Lung (tissue), 12 donors: ENCODE measurements around the gene ST6GALNAC5. TPM values are rescaled to one million over a fixed set of nuclear protein-coding genes. Genes with fewer than 3 reads are reported as not detected.

Experiments used
- ATAC-seq: fragments of 200-7000 bp; cut with Tn5 transposase; one replicate; pipeline ENCODE4 v1.9.1; 2020; ENCODE audit warnings: moderate number of reproducible peaks; ENCODE audit not compliant: insufficient read depth, low FRiP score
- DNase-seq, 3 donors: peaks; one replicate each; pipeline ENCODE4 v3.0.0-alpha.2; 2013 to 2017
- H3K27ac ChIP-seq, 2 donors: one replicate each; pipeline ENCODE4 v1.5.1; 2013; ENCODE audit warnings: mild to moderate bottlenecking in 2 of 2, moderate library complexity in 2 of 2, control low read depth in 1 of 2, inconsistent platforms in 1 of 2, low read depth in 1 of 2, low read length in 1 of 2
- H3K27me3 ChIP-seq, 3 donors: one replicate each; pipeline ENCODE4 v1.5.1; 2013; ENCODE audit warnings: low read length in 2 of 3; ENCODE audit not compliant: control insufficient read depth in 3 of 3, insufficient read depth in 3 of 3
- H3K36me3 ChIP-seq, 4 donors: one replicate each; pipeline ENCODE4 v1.5.1; 2013; ENCODE audit warnings: low read length in 4 of 4, mild to moderate bottlenecking in 1 of 4, moderate library complexity in 1 of 4; ENCODE audit not compliant: control insufficient read depth in 4 of 4, insufficient read depth in 4 of 4
- H3K4me1 ChIP-seq, 5 donors: one replicate each; pipeline ENCODE4 v1.5.1; 2013; ENCODE audit warnings: low read length in 5 of 5, mild to moderate bottlenecking in 2 of 5, moderate library complexity in 1 of 5; ENCODE audit not compliant: control insufficient read depth in 5 of 5, insufficient read depth in 5 of 5
- H3K4me3 ChIP-seq: one replicate; pipeline ENCODE4 v1.5.1; 2013; ENCODE audit warnings: mild to moderate bottlenecking, control low read depth, moderate library complexity
- H3K9ac ChIP-seq, 2 donors: one replicate each; pipeline ENCODE4 v1.5.1; 2013; ENCODE audit warnings: low read length in 2 of 2, control low read depth in 1 of 2; ENCODE audit not compliant: insufficient read depth in 1 of 2
- H3K9me3 ChIP-seq, 4 donors: one replicate each; pipeline ENCODE4 v1.5.1; 2013; ENCODE audit warnings: low read length in 3 of 4, mild to moderate bottlenecking in 1 of 4, moderate library complexity in 1 of 4; ENCODE audit not compliant: control insufficient read depth in 4 of 4, insufficient read depth in 3 of 4
- WGBS, 2 donors: extraction: QIAGEN DNeasy Blood & Tissue Kit; methylation state at CpG; one replicate each; pipeline ENCODE4 v1.1.7; 2013; 5-methylcytosine and 5-hydroxymethylcytosine counted together
- polyA plus RNA-seq, 2 donors: library from polyadenylated mRNA; stranded (reverse); fragments of 200-250 nt; gene quantifications; one replicate each; pipeline ENCODE4 v1.2.1, GENCODE V29; 2013
- total RNA-seq, 2 donors: library from RNA; depleted of rRNA in 1 of 2; stranded (reverse); fragments of >200 nt in 1 of 2; gene quantifications; one replicate each; pipeline ENCODE4 v1.2.1, GENCODE V29; 2014 to 2021
- TF ChIP-seq, protein P1 (sequence below): IDR thresholded peaks from 2 replicates; pipeline ENCODE4 v1.5.1; 2012; ENCODE audit warnings: mild to moderate bottlenecking; ENCODE audit errors: control extremely low read depth, extremely low read depth
- donor health status: control.
- donor health status: control.
- donor health status: Bipolar disorder and iron deficiency.
- donor health status: healthy.
- donor health status: DM: yes; HTN: yes; CAD: no.

ST6GALNAC5 gene
- total and polyA plus RNA-seq, 4 donors, result 3.6 to 45.8 (median 15.9) TPM

DNA sequence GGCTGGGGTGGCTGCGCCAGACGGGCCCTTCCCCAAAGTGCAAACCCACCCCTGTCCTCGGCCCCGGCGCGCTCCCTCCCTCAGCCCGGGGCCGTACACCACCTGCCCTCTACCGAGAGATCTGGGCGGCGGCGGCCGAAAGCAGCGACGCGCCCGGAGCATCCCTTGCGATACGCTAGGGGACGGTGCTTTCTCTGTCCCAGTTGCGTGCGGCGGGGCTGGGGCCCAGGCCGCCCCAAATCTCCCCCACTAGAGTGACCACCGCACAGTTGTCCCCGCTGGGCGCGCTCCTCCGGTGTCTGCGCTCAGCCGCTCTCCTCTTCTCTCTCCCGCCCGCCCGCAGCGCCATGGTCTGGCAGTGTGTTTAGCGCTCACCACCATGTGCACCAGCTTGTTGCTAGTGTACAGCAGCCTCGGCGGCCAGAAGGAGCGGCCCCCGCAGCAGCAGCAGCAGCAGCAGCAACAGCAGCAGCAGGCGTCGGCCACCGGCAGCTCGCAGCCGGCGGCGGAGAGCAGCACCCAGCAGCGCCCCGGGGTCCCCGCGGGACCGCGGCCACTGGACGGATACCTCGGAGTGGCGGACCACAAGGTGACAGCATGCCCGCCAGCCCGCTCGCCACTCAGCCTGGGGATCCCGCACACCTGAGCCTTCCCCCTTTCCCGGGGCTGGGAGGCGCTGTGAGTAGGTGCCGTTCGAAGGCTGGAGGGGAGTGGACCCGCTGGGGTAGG is 1.0 kb downstream of the ST6GALNAC5 start:
- Histone ChIP-seq H3K9me3 (peaks cover 0 to 7% (median 0%) of the 10 kb centered on the region in 4 donors), H3K27me3 (peaks cover 4 to 39% (median 13%) of the 10 kb centered on the region in 3 donors), H3K9ac (no peak overlapping the region), H3K4me3 (peak overlapping the region; percentile 54), H3K27ac (no peak overlapping the region), H3K36me3 (no peaks in the 10 kb centered on the region), H3K4me1 (peaks cover 0 to 10% (median 4%) of the 10 kb centered on the region in 5 donors)
- WGBS, 2 donors, result 0 to 1% methylated on average over 61 to 65 of the region's 65 CpGs
- TF ChIP-seq, protein P1, sequence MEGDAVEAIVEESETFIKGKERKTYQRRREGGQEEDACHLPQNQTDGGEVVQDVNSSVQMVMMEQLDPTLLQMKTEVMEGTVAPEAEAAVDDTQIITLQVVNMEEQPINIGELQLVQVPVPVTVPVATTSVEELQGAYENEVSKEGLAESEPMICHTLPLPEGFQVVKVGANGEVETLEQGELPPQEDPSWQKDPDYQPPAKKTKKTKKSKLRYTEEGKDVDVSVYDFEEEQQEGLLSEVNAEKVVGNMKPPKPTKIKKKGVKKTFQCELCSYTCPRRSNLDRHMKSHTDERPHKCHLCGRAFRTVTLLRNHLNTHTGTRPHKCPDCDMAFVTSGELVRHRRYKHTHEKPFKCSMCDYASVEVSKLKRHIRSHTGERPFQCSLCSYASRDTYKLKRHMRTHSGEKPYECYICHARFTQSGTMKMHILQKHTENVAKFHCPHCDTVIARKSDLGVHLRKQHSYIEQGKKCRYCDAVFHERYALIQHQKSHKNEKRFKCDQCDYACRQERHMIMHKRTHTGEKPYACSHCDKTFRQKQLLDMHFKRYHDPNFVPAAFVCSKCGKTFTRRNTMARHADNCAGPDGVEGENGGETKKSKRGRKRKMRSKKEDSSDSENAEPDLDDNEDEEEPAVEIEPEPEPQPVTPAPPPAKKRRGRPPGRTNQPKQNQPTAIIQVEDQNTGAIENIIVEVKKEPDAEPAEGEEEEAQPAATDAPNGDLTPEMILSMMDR, result no peak
- ATAC-seq (peak; percentile 73), DNase-seq (peak; percentile 55 to 61 (median 60))

DNA sequence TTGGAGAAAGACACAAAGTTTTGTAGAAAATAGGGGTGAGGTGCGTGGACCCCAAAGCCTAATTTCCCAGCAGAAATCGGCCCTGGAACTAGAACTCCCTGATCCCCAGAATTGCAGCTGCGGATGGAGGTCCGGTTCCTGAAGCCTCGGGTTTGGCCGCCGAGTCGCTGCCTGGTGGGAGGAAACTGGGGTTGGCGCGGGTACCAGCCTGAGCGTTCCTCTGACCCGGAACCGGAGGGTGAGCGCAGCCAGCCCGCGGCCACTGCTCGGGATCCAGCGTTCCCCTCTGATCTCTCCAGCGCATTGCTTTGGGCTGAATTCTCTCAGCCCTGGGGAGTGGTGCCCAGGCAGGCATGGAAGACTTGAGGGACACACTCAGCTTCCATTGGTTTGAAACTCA is 1.6 kb downstream of the ST6GALNAC5 start:
- H3K9ac ChIP-seq, result no peak overlapping the region
- 5% methylated on average over 19 of the region's 19 CpGs for WGBS, 2 donors
- peaks cover 0 to 10% (median 4%) of the 10 kb centered on the region in 5 donors for H3K4me1 ChIP-seq
- no peaks in the 10 kb centered on the region for H3K36me3 ChIP-seq
- H3K9me3 ChIP-seq, result peaks cover 0 to 7% (median 0%) of the 10 kb centered on the region in 4 donors
- DNase-seq (peak; percentile 4 to 15 (median 8)), ATAC-seq (no peak)
- TF ChIP-seq, protein P1, result no peak
- peaks cover 4 to 39% (median 13%) of the 10 kb centered on the region in 3 donors for H3K27me3 ChIP-seq
- peak overlapping the region; percentile 54 for H3K4me3 ChIP-seq
- H3K27ac ChIP-seq, result no peak overlapping the region

DNA sequence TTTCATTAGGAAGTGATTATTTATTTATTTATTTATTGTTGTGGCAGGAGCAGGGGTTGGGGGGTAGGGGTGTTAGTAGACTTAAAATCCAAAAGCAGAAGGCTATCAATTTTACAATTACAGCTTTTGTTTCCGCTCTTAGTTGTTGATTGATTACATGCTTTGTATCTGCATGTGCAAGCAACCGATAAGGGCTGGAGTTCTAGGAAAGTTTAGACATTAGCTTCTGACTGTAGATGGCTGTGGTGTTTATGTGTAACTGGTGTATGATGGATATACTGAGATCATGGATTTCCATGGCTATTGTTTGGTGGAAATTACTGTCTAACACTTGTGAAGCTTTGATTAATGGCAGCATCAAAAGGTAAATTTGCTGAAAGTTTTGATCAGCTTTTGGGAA is 2.8 kb downstream of the ST6GALNAC5 start:
- ATAC-seq (no peak), DNase-seq (peak in 1 of 3 donors; percentile 4)
- H3K4me1 ChIP-seq, result peaks cover 0 to 10% (median 4%) of the 10 kb centered on the region in 5 donors
- no peak overlapping the region for H3K9ac ChIP-seq
- peaks cover 0 to 7% (median 0%) of the 10 kb centered on the region in 4 donors for H3K9me3 ChIP-seq
- TF ChIP-seq, protein P1, result no peak
- no peaks in the 10 kb centered on the region for H3K36me3 ChIP-seq
- H3K4me3 ChIP-seq, result no peak overlapping the region
- WGBS, 2 donors, result 44 to 48% methylated on average over 2 of the region's 2 CpGs
- peaks cover 4 to 33% (median 7%) of the 10 kb centered on the region in 3 donors for H3K27me3 ChIP-seq
- no peak overlapping the region for H3K27ac ChIP-seq
